Tibial nerve (tissue), 4 donors: ENCODE results near the gene CALY. TPM values are rescaled to one million over a fixed set of nuclear protein-coding genes. Genes with fewer than 3 reads are reported as not detected.
A peak's percentile ranks its signal among the peaks of the same experiment; 100 is the strongest.

ENCODE experiments used
- DNase-seq, 2 donors: peaks; one replicate each; pipeline ENCODE4 v3.0.0-alpha.2; 2019; ENCODE audit warnings: low spot score in 2 of 2
- H3K27ac ChIP-seq, 4 donors: fragments of 200-600 bp; sonication (generic) in 3 of 4; one replicate each; pipeline ENCODE4 v1.5.1; 2017 to 2019; ENCODE audit warnings: mild to moderate bottlenecking in 1 of 4
- H3K27me3 ChIP-seq, 2 donors: fragments of 200-600 bp; sonication (generic) in 1 of 2; one replicate each; pipeline versions ENCODE4 v1.5.1 to v1.6.0; 2017 to 2019
- H3K36me3 ChIP-seq, 3 donors: fragments of 200-600 bp; sonication (generic); one replicate each; pipeline ENCODE4 v1.5.1; 2018 to 2019
- H3K4me1 ChIP-seq, 4 donors: fragments of 200-600 bp; sonication (generic) in 3 of 4; one replicate each; pipeline ENCODE4 v1.5.1; 2017 to 2019
- H3K4me3 ChIP-seq, 4 donors: fragments of 200-600 bp; sonication (generic) in 3 of 4; one replicate each; pipeline ENCODE4 v1.5.1; 2017 to 2019; ENCODE audit warnings: mild to moderate bottlenecking in 1 of 4, moderate library complexity in 1 of 4
- H3K9me3 ChIP-seq, 4 donors: fragments of 200-600 bp; sonication (generic) in 3 of 4; one replicate each; pipeline ENCODE4 v1.5.1; 2017 to 2019
- EP300 ChIP-seq, 2 donors: sonication (generic); formaldehyde crosslinking; IDR thresholded peaks; one replicate each; pipeline ENCODE4 v1.6.1; 2017; ENCODE audit warnings: antibody characterized with exemption in 2 of 2, mild to moderate bottlenecking in 1 of 2
- POLR2A ChIP-seq, 2 donors: fragments of 450-650 bp; IDR thresholded peaks; one replicate each; pipeline ENCODE4 v1.6.1; 2017; ENCODE audit warnings: antibody characterized with exemption in 2 of 2, mild to moderate bottlenecking in 2 of 2, moderate library complexity in 2 of 2
- WGBS, 2 donors: methylation state at CpG; one replicate each; pipeline ENCODE4 v1.1.5; 2018; 5-methylcytosine and 5-hydroxymethylcytosine counted together
- total RNA-seq, 4 donors: library from RNA; depleted of rRNA; stranded (reverse); fragments of >200 nt; gene quantifications; one replicate each; pipeline ENCODE4 v1.1.0, GENCODE V29; 2016
- TF ChIP-seq, protein P1 (sequence below), 5 experiments: fragments of 200-600 bp in 3 of 5; fragments of 450-650 bp in 2 of 5; sonication (generic) in 3 of 5; IDR thresholded peaks; one replicate each; pipeline ENCODE4 v1.5.1; 2016 to 2019; ENCODE audit warnings: antibody characterized with exemption in 5 of 5, mild to moderate bottlenecking in 3 of 5, moderate library complexity in 2 of 5

Gene CALY
- total RNA-seq, 4 donors from 2014 or later = 0.60 to 4.4 (median 1.2) TPM; not detected in 1

DNA sequence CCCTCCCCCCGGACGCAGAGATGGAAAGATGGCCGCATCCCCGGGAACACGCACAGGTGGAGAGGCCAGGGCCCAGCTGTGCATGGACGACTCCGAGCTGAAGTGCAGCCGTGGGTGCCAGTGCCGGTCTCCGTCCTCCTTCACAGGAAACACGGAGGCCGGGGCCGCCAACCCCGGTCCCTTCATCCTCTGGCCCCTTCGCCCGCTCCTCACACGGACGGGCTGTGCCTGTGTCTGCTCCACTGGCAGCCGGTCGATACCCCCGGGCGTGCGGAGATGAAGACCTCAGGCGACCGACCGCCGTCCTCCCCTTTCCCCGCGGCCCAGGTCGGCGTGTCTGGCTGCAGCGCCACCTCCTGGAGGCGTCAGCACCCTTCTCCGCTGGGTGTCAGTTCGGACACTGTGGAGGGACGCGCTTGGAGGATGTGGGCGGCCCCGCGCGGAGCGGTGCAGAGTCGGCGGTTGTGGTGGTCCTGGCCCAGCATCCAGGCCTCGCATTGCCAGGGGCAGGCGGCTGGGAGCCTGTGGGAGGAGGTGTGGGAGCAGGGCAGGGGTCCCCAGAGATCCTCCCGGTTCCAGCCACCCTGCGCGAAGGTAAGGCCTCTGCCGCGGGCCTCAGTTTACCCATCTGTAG is 18.1 kb downstream of the CALY start:
- H3K4me1 ChIP-seq = peaks cover 0 to 13% (median 0%) of the 10 kb centered on the region in 4 donors
- no peaks in the 10 kb centered on the region for H3K36me3 ChIP-seq
- no peak overlapping the region for H3K27ac ChIP-seq
- peaks cover 0 to 30% of the 10 kb centered on the region in 2 donors for H3K27me3 ChIP-seq
- TF ChIP-seq EP300 (IDR thresholded peaks at IDR 0.05) (no peak), POLR2A (IDR thresholded peaks at IDR 0.05) (no peak)
- TF ChIP-seq, protein P1, sequence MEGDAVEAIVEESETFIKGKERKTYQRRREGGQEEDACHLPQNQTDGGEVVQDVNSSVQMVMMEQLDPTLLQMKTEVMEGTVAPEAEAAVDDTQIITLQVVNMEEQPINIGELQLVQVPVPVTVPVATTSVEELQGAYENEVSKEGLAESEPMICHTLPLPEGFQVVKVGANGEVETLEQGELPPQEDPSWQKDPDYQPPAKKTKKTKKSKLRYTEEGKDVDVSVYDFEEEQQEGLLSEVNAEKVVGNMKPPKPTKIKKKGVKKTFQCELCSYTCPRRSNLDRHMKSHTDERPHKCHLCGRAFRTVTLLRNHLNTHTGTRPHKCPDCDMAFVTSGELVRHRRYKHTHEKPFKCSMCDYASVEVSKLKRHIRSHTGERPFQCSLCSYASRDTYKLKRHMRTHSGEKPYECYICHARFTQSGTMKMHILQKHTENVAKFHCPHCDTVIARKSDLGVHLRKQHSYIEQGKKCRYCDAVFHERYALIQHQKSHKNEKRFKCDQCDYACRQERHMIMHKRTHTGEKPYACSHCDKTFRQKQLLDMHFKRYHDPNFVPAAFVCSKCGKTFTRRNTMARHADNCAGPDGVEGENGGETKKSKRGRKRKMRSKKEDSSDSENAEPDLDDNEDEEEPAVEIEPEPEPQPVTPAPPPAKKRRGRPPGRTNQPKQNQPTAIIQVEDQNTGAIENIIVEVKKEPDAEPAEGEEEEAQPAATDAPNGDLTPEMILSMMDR (IDR thresholded peaks at IDR 0.05) = peak; percentile 48 to 69 (median 62)
- H3K9me3 ChIP-seq = no peaks in the 10 kb centered on the region
- peak overlapping the region in 2 of 4 donors; percentile 16 to 29 for H3K4me3 ChIP-seq
- 11 to 18% methylated on average over 20 to 34 of the region's 51 CpGs for WGBS, 2 donors
- no peak for DNase-seq

DNA sequence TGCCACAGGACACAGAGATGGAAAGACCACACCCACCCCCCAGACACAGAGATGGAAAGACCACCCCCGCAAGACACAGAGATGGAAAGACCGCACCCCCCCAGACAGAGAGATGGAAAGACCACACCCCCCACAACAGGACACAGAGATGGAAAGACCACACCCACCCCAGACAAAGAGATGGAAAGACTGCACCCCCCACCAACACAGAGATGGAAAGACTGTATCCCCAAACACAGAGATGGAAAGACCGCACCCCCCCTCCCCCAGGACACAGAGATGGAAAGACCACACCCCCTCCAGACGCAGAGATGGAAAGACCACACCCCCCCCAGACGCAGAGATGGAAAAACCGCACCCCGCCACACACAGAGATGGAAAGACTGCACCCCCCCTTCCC is 20.0 kb downstream of the CALY start:
- H3K9me3 ChIP-seq = no peaks in the 10 kb centered on the region
- DNase-seq = no peak
- peaks cover 0 to 30% of the 10 kb centered on the region in 2 donors for H3K27me3 ChIP-seq
- H3K36me3 ChIP-seq = peaks cover 0 to 16% (median 9%) of the 10 kb centered on the region in 3 donors
- WGBS, 2 donors = 84 to 86% methylated on average over 7 of the region's 7 CpGs
- TF ChIP-seq EP300 (IDR thresholded peaks at IDR 0.05) (no peak), POLR2A (IDR thresholded peaks at IDR 0.05) (no peak)
- TF ChIP-seq, protein P1 (IDR thresholded peaks at IDR 0.05) = no peak
- no peak overlapping the region for H3K4me3 ChIP-seq
- H3K4me1 ChIP-seq = peaks cover 0 to 13% (median 0%) of the 10 kb centered on the region in 4 donors
- no peak overlapping the region for H3K27ac ChIP-seq

DNA sequence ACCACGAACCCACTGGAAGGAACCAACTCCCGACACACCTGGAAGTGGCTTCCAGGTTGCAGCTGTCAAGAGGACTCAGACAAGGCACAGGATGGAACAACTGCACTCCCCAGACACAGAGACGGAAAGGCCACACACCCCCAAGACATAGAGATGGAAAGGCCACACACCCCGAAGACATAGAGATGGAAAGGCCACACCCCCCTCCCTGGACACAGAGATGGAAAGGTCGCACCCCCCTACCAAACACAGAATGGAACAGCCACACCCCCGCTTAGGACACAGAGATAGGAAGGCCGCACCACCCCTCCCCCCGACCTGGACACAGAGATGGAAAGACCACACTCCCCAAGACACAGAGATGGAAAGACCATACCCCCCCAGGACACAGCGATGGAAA is 20.4 kb downstream of the CALY start:
- peaks cover 0 to 29% of the 10 kb centered on the region in 2 donors for H3K27me3 ChIP-seq
- WGBS, 2 donors = 87 to 93% methylated on average over 6 to 8 of the region's 9 CpGs
- no peaks in the 10 kb centered on the region for H3K9me3 ChIP-seq
- H3K36me3 ChIP-seq = peaks cover 0 to 20% (median 10%) of the 10 kb centered on the region in 3 donors
- H3K4me3 ChIP-seq = no peak overlapping the region
- H3K27ac ChIP-seq = no peak overlapping the region
- DNase-seq = no peak
- peaks cover 0 to 13% (median 0%) of the 10 kb centered on the region in 4 donors for H3K4me1 ChIP-seq
- TF ChIP-seq POLR2A (IDR thresholded peaks at IDR 0.05) (no peak), EP300 (IDR thresholded peaks at IDR 0.05) (no peak)
- TF ChIP-seq, protein P1 (IDR thresholded peaks at IDR 0.05) = no peak

DNA sequence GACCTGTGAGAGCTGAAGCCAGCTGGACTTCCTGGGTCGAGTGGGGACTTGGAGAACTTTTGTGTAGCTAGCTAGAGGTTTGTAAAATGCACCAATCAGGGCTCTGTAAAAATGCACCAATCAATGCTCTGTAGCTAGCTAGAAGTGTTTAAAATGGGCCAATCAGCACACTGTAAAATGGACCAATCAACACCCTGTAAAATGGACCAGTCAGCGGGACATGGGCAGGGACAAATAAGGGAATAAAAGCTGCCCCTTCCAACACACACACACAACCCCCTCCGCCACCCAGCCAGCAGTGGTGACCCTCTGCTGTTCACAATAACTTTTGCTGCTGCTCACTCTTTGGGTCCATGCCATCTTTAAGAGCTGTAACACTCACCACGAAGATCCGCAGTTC is 20.8 kb downstream of the CALY start:
- Histone ChIP-seq H3K27me3 (peaks cover 0 to 25% of the 10 kb centered on the region in 2 donors), H3K27ac (no peak overlapping the region), H3K4me1 (peaks cover 0 to 13% (median 0%) of the 10 kb centered on the region in 4 donors), H3K36me3 (peaks cover 0 to 25% (median 10%) of the 10 kb centered on the region in 3 donors), H3K9me3 (no peaks in the 10 kb centered on the region), H3K4me3 (no peak overlapping the region)
- no peak for TF ChIP-seq POLR2A (IDR thresholded peaks at IDR 0.05)
- TF ChIP-seq EP300 (IDR thresholded peaks at IDR 0.05) = no peak
- 88% methylated on average over 5 of the region's 5 CpGs for WGBS, 2 donors
- DNase-seq = no peak

DNA sequence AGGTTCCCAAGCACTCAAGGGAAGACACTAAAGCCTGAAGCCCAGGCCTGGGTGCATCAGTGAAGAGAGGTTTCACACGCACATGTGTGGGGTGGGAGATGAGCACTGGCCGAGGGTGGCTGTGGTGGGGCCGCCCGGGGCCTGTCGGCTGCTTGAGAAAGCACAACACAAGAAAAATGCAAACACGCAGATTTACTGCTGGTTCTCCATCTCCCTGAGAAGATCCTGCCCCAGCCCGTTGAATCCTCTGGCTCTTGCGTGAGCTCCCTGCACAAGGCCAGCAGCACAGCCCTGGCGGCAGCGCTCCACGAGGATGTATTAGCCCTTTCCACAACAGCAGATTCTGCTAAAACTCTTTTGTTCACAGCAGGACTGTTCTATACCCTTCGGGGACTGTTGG is 21.8 kb downstream of the CALY start:
- Histone ChIP-seq H3K9me3 (no peaks in the 10 kb centered on the region), H3K27ac (no peak overlapping the region), H3K27me3 (peaks cover 0 to 16% of the 10 kb centered on the region in 2 donors), H3K4me3 (no peak overlapping the region), H3K36me3 (peaks cover 0 to 34% (median 10%) of the 10 kb centered on the region in 3 donors), H3K4me1 (peaks cover 0 to 13% (median 0%) of the 10 kb centered on the region in 4 donors)
- TF ChIP-seq POLR2A (IDR thresholded peaks at IDR 0.05) (no peak), EP300 (IDR thresholded peaks at IDR 0.05) (no peak)
- TF ChIP-seq, protein P1 (IDR thresholded peaks at IDR 0.05) = no peak
- DNase-seq = no peak
- 82 to 88% methylated on average over 12 of the region's 12 CpGs for WGBS, 2 donors
